HepG2 (cell line): ENCODE data around the gene FUBP3. TPM values are rescaled to one million over a fixed set of nuclear protein-coding genes. Genes with fewer than 3 reads are reported as not detected.

Experiments used
- ATAC-seq: fragments of 200-7000 bp; cut with Tn5 transposase; 3 replicates; pipeline ENCODE4 v1.9.1; 2020; ENCODE audit warnings: mild to moderate bottlenecking, moderate library complexity
- BruUV-seq: library from RNA; stranded (reverse); fragments of 400-500 nt; replicated peaks from 2 replicates; lab custom pipeline; 2021; lab: Mats Ljungman, UMichigan
- CTCF ChIA-PET: fragments of 300-600 bp; formaldehyde crosslinking; extraction: SDS; loops from one replicate; lab custom pipeline; 2021; ENCODE audit warnings: low total read pairs, inconsistent platforms, low intra/inter-chr PET ratio; lab: Yijun Ruan, JAX
- POLR2A ChIA-PET: fragments of 350-600 bp; sonication (Branson Sonifier 250); formaldehyde crosslinking; loops from one replicate; lab custom pipeline; 2020; ENCODE audit warnings: antibody characterized with exemption, inconsistent platforms; lab: Yijun Ruan, JAX
- DNase-seq: peaks from one replicate; pipeline ENCODE4 v3.0.0-alpha.2; 2015; ENCODE audit warnings: low spot score
- FAIRE-seq: peaks from 3 replicates; lab custom pipeline; 2011; peaks lifted over from hg19 to GRCh38; lab: Jason Lieb, UNC
- H2AFZ ChIP-seq: one replicate; pipeline ENCODE4 v1.6.1; 2011; ENCODE audit warnings: low read length, inconsistent platforms
- H3K27ac ChIP-seq: fragments of 300-600 bp; 3 replicates; pipeline ENCODE4 v1.8.0; 2011; ENCODE audit warnings: mixed run types, mild to moderate bottlenecking, mixed read lengths, low read length, inconsistent platforms; ENCODE audit not compliant: insufficient read depth; ENCODE audit errors: extremely low read length
- H3K27me3 ChIP-seq, 2 experiments: fragments of 200-600 bp in 1 of 2; 2 replicates in 1 of 2; 3 replicates in 1 of 2; pipeline versions ENCODE4 v1.6.0 to v1.8.0; 2011; ENCODE audit warnings: low read length in 2 of 2, mild to moderate bottlenecking in 2 of 2, moderate library complexity in 2 of 2, inconsistent platforms in 1 of 2; ENCODE audit not compliant: insufficient read depth in 2 of 2, control insufficient read depth in 1 of 2
- H3K36me3 ChIP-seq, 2 experiments: fragments of 200-600 bp in 1 of 2; replicated peaks in 1 of 2; 2 replicates in 1 of 2; 3 replicates in 1 of 2; pipeline versions ENCODE4 v1.5.1 to v1.8.0; 2011; ENCODE audit warnings: low read length in 2 of 2, inconsistent platforms in 1 of 2; ENCODE audit not compliant: insufficient read depth in 2 of 2, control insufficient read depth in 1 of 2
- H3K4me1 ChIP-seq: 2 replicates; pipeline ENCODE4 v1.5.1; 2012; ENCODE audit warnings: low read length, inconsistent platforms; ENCODE audit not compliant: insufficient read depth
- H3K4me2 ChIP-seq: 2 replicates; pipeline ENCODE4 v1.6.0; 2011; ENCODE audit warnings: low read depth, low read length, inconsistent platforms
- H3K4me3 ChIP-seq, 3 experiments: fragments of 200-600 bp in 1 of 3; sonication (generic), shearing (Covaris generic) in 1 of 3; replicated peaks in 1 of 3; 2 replicates each; pipeline ENCODE4 v1.5.1; 2011 to 2016; ENCODE audit warnings: low read length in 3 of 3, inconsistent platforms in 2 of 3, low read depth in 2 of 3, mild to moderate bottlenecking in 2 of 3, control low read depth in 1 of 3, mixed read lengths in 1 of 3; ENCODE audit not compliant: insufficient read depth in 1 of 3
- H3K79me2 ChIP-seq: one replicate; pipeline ENCODE4 v1.6.1; 2011; ENCODE audit warnings: low read length, inconsistent platforms; ENCODE audit not compliant: insufficient read depth
- H3K9ac ChIP-seq: 2 replicates; pipeline ENCODE4 v1.6.0; 2011; ENCODE audit warnings: mild to moderate bottlenecking, low read depth, low read length, inconsistent platforms; ENCODE audit not compliant: insufficient read depth
- H3K9me3 ChIP-seq: 2 replicates; pipeline ENCODE4 v1.5.1; 2012; ENCODE audit warnings: mild to moderate bottlenecking, low read length
- H4K20me1 ChIP-seq: 2 replicates; pipeline ENCODE4 v1.6.0; 2011; ENCODE audit warnings: inconsistent platforms, mild to moderate bottlenecking, low read length, moderate library complexity; ENCODE audit not compliant: insufficient read depth
- GATAD2A ChIP-seq: IDR thresholded peaks from 2 replicates; pipeline ENCODE4 v1.6.1; 2016
- HDAC2 ChIP-seq: sonication (generic); formaldehyde crosslinking; IDR thresholded peaks from 2 replicates; pipeline ENCODE4 v1.4.0; 2020; ENCODE audit warnings: missing genetic modification reagents
- JDP2 ChIP-seq: sonication (generic); formaldehyde crosslinking; IDR thresholded peaks from 2 replicates; pipeline ENCODE4 v1.8.1; 2022; ENCODE audit warnings: missing genetic modification reagents, borderline replicate concordance
- MTF2 ChIP-seq: sonication (generic); formaldehyde crosslinking; IDR thresholded peaks from 2 replicates; pipeline ENCODE4 v1.5.0; 2020; ENCODE audit warnings: missing genetic modification reagents, borderline replicate concordance
- SAP130 ChIP-seq: IDR thresholded peaks from 2 replicates; pipeline ENCODE4 v1.6.1; 2016; ENCODE audit warnings: low read depth
- SKI ChIP-seq: fragments of 450-650 bp; IDR thresholded peaks from one replicate; pipeline ENCODE4 v1.6.1; 2018; ENCODE audit warnings: mild to moderate bottlenecking; ENCODE audit not compliant: partially characterized antibody
- ZNF12 ChIP-seq: sonication (generic); formaldehyde crosslinking; IDR thresholded peaks from 2 replicates; pipeline ENCODE4 v1.5.0; 2020; ENCODE audit warnings: missing genetic modification reagents
- ZNF207 ChIP-seq: fragments of 450-650 bp; IDR thresholded peaks from 2 replicates; pipeline ENCODE4 v1.6.1; 2016; ENCODE audit warnings: antibody characterized with exemption, borderline replicate concordance
- ZNF335 ChIP-seq: sonication (generic); formaldehyde crosslinking; IDR thresholded peaks from 2 replicates; pipeline ENCODE4 v1.4.0; 2020; ENCODE audit warnings: missing genetic modification reagents
- ZNF687 ChIP-seq: sonication (generic); formaldehyde crosslinking; IDR thresholded peaks from 2 replicates; pipeline ENCODE4 v1.5.1; 2020; ENCODE audit warnings: mild to moderate bottlenecking, missing genetic modification reagents, moderate library complexity
- ZNF761 ChIP-seq: sonication (generic); formaldehyde crosslinking; conservative IDR thresholded peaks from 2 replicates; pipeline ENCODE4 v1.4.0; 2020; ENCODE audit warnings: mild to moderate bottlenecking, missing genetic modification reagents
- ZNF766 ChIP-seq: sonication (generic); formaldehyde crosslinking; IDR thresholded peaks from 2 replicates; pipeline ENCODE4 v1.5.0; 2020; ENCODE audit warnings: missing genetic modification reagents, borderline replicate concordance
- ZNF777 ChIP-seq: sonication (generic); formaldehyde crosslinking; IDR thresholded peaks from 2 replicates; pipeline ENCODE4 v1.4.0; 2020; ENCODE audit warnings: missing genetic modification reagents
- ZNF782 ChIP-seq: sonication (generic); formaldehyde crosslinking; IDR thresholded peaks from 2 replicates; pipeline ENCODE4 v1.4.0; 2020; ENCODE audit warnings: missing genetic modification reagents, mild to moderate bottlenecking, borderline replicate concordance
- WGBS: methylation state at CpG from one replicate; pipeline ENCODE4 v1.1.6; 2017; ENCODE audit warnings: low lambda C conversion rate; 5-methylcytosine and 5-hydroxymethylcytosine counted together
- in situ Hi-C: cut with HindIII; loops from 2 replicates; pipeline ENCODE4 v1.10.0; 2017; ENCODE audit warnings: low pct_unique_long_range_greater_than_20kb; ENCODE audit not compliant: extremely low pct_ligation_motif_present
- intact Hi-C: fragments of 100-400 bp; cut with micrococcal nuclease; formaldehyde crosslinking; loops from one replicate; pipeline ENCODE4 v1.10.0; 2022; ENCODE audit not compliant: unreplicated experiment
- polyA plus RNA-seq, 8 experiments: library from polyadenylated mRNA; depleted of rRNA in 3 of 8; stranded (reverse) in 7 of 8; unstranded in 1 of 8; fragments of >200 nt; fragmentation: Illumina TruSeq in 4 of 8; extraction: Trizol in 4 of 8; gene quantifications; 2 replicates each; pipeline versions ENCODE4 v1.2.1 to v1.2.3, GENCODE V29; 2011 to 2016; ENCODE audit warnings: low read depth in 4 of 8, missing spikeins in 1 of 8, mixed read lengths in 1 of 8; ENCODE audit not compliant: insufficient read depth in 1 of 8
- total RNA-seq, 5 experiments: library from RNA; depleted of rRNA; stranded (reverse); fragments of >200 nt; fragmentation: Illumina TruSeq; extraction: Trizol; gene quantifications; 2 replicates each; pipeline ENCODE4 v1.2.3, GENCODE V29; 2016; ENCODE audit warnings: low read depth in 1 of 5
- TF ChIP-seq, protein P1 (sequence below): sonication (generic); formaldehyde crosslinking; IDR thresholded peaks from 2 replicates; pipeline ENCODE4 v1.4.0; 2020; ENCODE audit warnings: mild to moderate bottlenecking, missing genetic modification reagents
- TF ChIP-seq, protein P2 (sequence below): IDR thresholded peaks from 2 replicates; pipeline ENCODE4 v1.6.1; 2016; ENCODE audit warnings: missing compliant biosample characterization, missing genetic modification reagents, borderline replicate concordance

FUBP3 gene
- total and polyA plus RNA-seq, 2 of the 13 experiments (the other 11 are each of a cell fraction or from before 2014, with no cell fraction given) = 28.7 to 40.0 TPM

GRCh38 chr9:130660326-130660682, 80.9 kb downstream of the FUBP3 start (continued):
- TF ChIP-seq ZNF766 (CRISPR knock-in tag) = no peak
- TF ChIP-seq, protein P1, sequence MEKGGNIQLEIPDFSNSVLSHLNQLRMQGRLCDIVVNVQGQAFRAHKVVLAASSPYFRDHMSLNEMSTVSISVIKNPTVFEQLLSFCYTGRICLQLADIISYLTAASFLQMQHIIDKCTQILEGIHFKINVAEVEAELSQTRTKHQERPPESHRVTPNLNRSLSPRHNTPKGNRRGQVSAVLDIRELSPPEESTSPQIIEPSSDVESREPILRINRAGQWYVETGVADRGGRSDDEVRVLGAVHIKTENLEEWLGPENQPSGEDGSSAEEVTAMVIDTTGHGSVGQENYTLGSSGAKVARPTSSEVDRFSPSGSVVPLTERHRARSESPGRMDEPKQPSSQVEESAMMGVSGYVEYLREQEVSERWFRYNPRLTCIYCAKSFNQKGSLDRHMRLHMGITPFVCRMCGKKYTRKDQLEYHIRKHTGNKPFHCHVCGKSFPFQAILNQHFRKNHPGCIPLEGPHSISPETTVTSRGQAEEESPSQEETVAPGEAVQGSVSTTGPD = no peak
- no peak for TF ChIP-seq ZNF207
- TF ChIP-seq, all 625 proteins: peak for 0

GRCh38 chr9:130660683-130661450, 81.5 kb downstream of the FUBP3 start:
- BruUV-seq = no TSS peak
- H3K27ac ChIP-seq = no peak overlapping the region
- peak overlapping the region; percentile 39 to 61 (median 45); a peak in 5 of 6 replicates for H3K4me3 ChIP-seq
- POLR2A ChIA-PET = no interaction called here
- H3K79me2 ChIP-seq = no peaks in the 10 kb centered on the region
- H4K20me1 ChIP-seq = peaks cover 4% of the 10 kb centered on the region; the same call in 1 of the 2 replicates
- H3K9ac ChIP-seq = no peak overlapping the region
- CTCF ChIA-PET = no interaction called here
- peaks cover 32% of the 10 kb centered on the region for H3K4me1 ChIP-seq
- DNase-seq = no peak
- H3K27me3 ChIP-seq = peaks cover 22 to 93% of the 10 kb centered on the region in 2 experiments
- no peak overlapping the region for H2AFZ ChIP-seq
- no peaks in the 10 kb centered on the region for H3K36me3 ChIP-seq
- intact Hi-C loops (no loop called here), in situ Hi-C loops (no loop called here)
- no peaks in the 10 kb centered on the region for H3K9me3 ChIP-seq
- peak overlapping the region; percentile 70 for H3K4me2 ChIP-seq
- ATAC-seq = peak; percentile 27
- no peak for FAIRE-seq
- 12% methylated on average over 20 of the region's 82 CpGs for WGBS
- no peak for TF ChIP-seq ZNF12
- TF ChIP-seq GATAD2A (CRISPR knock-in tag) = no peak
- TF ChIP-seq, protein P2, sequence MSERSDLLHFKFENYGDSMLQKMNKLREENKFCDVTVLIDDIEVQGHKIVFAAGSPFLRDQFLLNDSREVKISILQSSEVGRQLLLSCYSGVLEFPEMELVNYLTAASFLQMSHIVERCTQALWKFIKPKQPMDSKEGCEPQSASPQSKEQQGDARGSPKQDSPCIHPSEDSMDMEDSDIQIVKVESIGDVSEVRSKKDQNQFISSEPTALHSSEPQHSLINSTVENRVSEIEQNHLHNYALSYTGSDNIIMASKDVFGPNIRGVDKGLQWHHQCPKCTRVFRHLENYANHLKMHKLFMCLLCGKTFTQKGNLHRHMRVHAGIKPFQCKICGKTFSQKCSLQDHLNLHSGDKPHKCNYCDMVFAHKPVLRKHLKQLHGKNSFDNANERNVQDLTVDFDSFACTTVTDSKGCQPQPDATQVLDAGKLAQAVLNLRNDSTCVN (CRISPR knock-in tag) = no peak
- peak; percentile 31; the same call in 1 of the 2 replicates for TF ChIP-seq ZNF687 (CRISPR knock-in tag)
- TF ChIP-seq HDAC2 (CRISPR knock-in tag) = no peak
- peak; percentile 86; the same call in 1 of the 2 replicates for TF ChIP-seq MTF2 (CRISPR knock-in tag)
- TF ChIP-seq ZNF761 (CRISPR knock-in tag) = no peak
- no peak for TF ChIP-seq ZNF335 (CRISPR knock-in tag)
- 0 out of 2 replicates have a peak, but pooled peaks have one; percentile 31 for TF ChIP-seq ZNF782 (CRISPR knock-in tag)
- no peak for TF ChIP-seq JDP2 (CRISPR knock-in tag)
- TF ChIP-seq ZNF777 (CRISPR knock-in tag) = peak; percentile 41; the same call in 1 of the 2 replicates
- no peak for TF ChIP-seq SKI
- TF ChIP-seq SAP130 = no peak
